ENCODE data around the gene SUPT4H1. TPM values are rescaled to one million over a fixed set of nuclear protein-coding genes. Genes with fewer than 3 reads are reported as not detected.

SUPT4H1 gene
- total and polyA plus RNA-seq, 2 of the 4 experiments (the other 2 are of a cell fraction): 51.6 to 129 TPM

- H2AK9ac ChIP-seq (replicated peaks; ENCODE audit: low read depth, low read length, poor library complexity): no peak overlapping the region
- no peak overlapping the region for H2BK20ac ChIP-seq (ENCODE audit: low read depth, low read length)
- ChIA-PET CTCF (no interaction called here), POLR2A (ENCODE audit: unreplicated experiment) (no interaction called here)
- no peak overlapping the region for H3K4me3 ChIP-seq (ENCODE audit: insufficient read depth, low read depth, low read length)
- dilution Hi-C loops (cut with HindIII; ENCODE audit: low sequenced_read_pairs, unreplicated experiment): no loop called here
- H3K9ac ChIP-seq (ENCODE audit: low read depth, low read length): no peak overlapping the region
- H3K27me3 ChIP-seq (ENCODE audit: control insufficient read depth, insufficient read depth, low read length): no peaks in the 10 kb centered on the region
- ATAC-seq (ENCODE audit: low read depth) (no peak), DNase-seq (no peak)
- no peaks in the 10 kb centered on the region for H4K20me1 ChIP-seq (ENCODE audit: insufficient read depth, low read length)
- H3K4me2 ChIP-seq (ENCODE audit: low read depth, low read length): no peak overlapping the region
- no peak overlapping the region for H3K23ac ChIP-seq (ENCODE audit: low read depth, low read length)
- peaks cover 45% of the 10 kb centered on the region for H3K36me3 ChIP-seq (ENCODE audit: control insufficient read depth, insufficient read depth, low read length)
- H3K4ac ChIP-seq (ENCODE audit: low read depth, low read length): no peak overlapping the region
- no peak overlapping the region for H4K8ac ChIP-seq (ENCODE audit: low read depth in 2 of 2, low read length in 2 of 2)
- H3K27ac ChIP-seq (ENCODE audit: insufficient read depth, low read length): no peak overlapping the region
- WGBS, 2 experiments (ENCODE audit: extremely low coverage in 2 of 2, insufficient read length in 1 of 2): no CpG with 5 or more reads among the region's 1 CpG
- H2AK5ac ChIP-seq (ENCODE audit: low read depth, low read length): no peak overlapping the region
- no peak overlapping the region for H4K5ac ChIP-seq (ENCODE audit: low read depth, low read length)
- H2BK5ac ChIP-seq (ENCODE audit: low read depth, low read length, poor library complexity, severe bottlenecking): no peak overlapping the region
- in situ Hi-C loops (cut with MboI; ENCODE audit: low sequenced_read_pairs): loop anchor here (25.0 kb wide), 1 partner anchor 486 kb away; the partner anchor contains the start of gene MRPS23
- H2BK120ac ChIP-seq (ENCODE audit: low read depth, low read length): no peak overlapping the region
- no peaks in the 10 kb centered on the region for H3K4me1 ChIP-seq (ENCODE audit: control insufficient read depth, insufficient read depth, low read length)
- H3K9me3 ChIP-seq (ENCODE audit: control insufficient read depth, insufficient read depth, low read length): no peaks in the 10 kb centered on the region
- no peak overlapping the region for H3K14ac ChIP-seq (replicated peaks; ENCODE audit: low read depth, low read length)
- H2BK15ac ChIP-seq (ENCODE audit: low read depth, low read length): no peak overlapping the region
- peaks cover 7% of the 10 kb centered on the region; the same call in 1 of the 2 replicates for H3K9me1 ChIP-seq (ENCODE audit: insufficient read depth, low read length)
- TF ChIP-seq, protein P1, sequence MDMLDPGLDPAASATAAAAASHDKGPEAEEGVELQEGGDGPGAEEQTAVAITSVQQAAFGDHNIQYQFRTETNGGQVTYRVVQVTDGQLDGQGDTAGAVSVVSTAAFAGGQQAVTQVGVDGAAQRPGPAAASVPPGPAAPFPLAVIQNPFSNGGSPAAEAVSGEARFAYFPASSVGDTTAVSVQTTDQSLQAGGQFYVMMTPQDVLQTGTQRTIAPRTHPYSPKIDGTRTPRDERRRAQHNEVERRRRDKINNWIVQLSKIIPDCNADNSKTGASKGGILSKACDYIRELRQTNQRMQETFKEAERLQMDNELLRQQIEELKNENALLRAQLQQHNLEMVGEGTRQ (IDR thresholded peaks at IDR 0.05; ENCODE audit: low read depth, low read length): no peak
- no peak for TF ChIP-seq RAD21 (IDR thresholded peaks at IDR 0.05; ENCODE audit: low read length)
- TF ChIP-seq RFX5 (IDR thresholded peaks at IDR 0.05; ENCODE audit: low read depth, low read length): no peak
- no peak for TF ChIP-seq CEBPB (IDR thresholded peaks at IDR 0.05; ENCODE audit: low read depth, low read length)
- no peak for TF ChIP-seq MAFK (IDR thresholded peaks at IDR 0.05; ENCODE audit: low read depth, low read length)
- H4K91ac ChIP-seq (ENCODE audit: insufficient read depth, low read depth, low read length): no peak overlapping the region
- no peak overlapping the region for H2AFZ ChIP-seq (replicated peaks; ENCODE audit: low read length, poor library complexity)
- H3K56ac ChIP-seq (ENCODE audit: extremely low read depth, insufficient read depth, low read length): no peak overlapping the region
- intact Hi-C loops (cut with micrococcal nuclease): no loop called here
- H3K79me1 ChIP-seq (ENCODE audit: low read depth in 1 of 2, low read length in 2 of 2): peaks cover 20 to 25% of the 10 kb centered on the region in 2 experiments
- BruUV-seq (replicated peaks): no TSS peak
- H3K18ac ChIP-seq (ENCODE audit: low read depth, low read length): no peak overlapping the region
Observed at GRCh38 chr17:58348038-58348437, 4.0 kb downstream of the SUPT4H1 start.

Data from IMR-90 (cell line).